ENCODE results near the gene TOX2.

TOX2 gene

DNA sequence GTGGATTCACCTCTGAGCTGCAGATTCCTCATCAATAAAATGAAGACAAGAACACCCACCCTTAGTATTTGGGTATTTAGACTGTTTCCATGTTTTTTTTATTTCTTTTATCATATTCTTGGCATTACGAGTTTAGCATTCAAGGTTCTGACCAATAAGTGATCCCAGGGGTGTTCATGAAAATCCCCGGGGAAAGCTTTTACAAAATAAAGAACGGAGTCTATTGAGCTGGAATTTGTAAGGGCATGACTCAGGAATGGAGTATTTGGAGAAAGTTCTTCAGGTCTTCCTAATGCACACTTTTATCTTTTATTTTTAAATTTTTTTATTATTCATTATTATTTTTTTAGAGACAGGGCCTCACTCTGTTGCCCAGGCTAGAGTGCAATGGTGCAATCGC is 19.4 kb upstream of the TOX2 start:
- TF ChIP-seq BCL11B (tag by site-specific recombination; IDR thresholded peaks at IDR 0.05; ENCODE audit: low read depth), result no peak
- TF ChIP-seq, protein P1, sequence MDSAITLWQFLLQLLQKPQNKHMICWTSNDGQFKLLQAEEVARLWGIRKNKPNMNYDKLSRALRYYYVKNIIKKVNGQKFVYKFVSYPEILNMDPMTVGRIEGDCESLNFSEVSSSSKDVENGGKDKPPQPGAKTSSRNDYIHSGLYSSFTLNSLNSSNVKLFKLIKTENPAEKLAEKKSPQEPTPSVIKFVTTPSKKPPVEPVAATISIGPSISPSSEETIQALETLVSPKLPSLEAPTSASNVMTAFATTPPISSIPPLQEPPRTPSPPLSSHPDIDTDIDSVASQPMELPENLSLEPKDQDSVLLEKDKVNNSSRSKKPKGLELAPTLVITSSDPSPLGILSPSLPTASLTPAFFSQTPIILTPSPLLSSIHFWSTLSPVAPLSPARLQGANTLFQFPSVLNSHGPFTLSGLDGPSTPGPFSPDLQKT (IDR thresholded peaks at IDR 0.05; ENCODE audit: borderline replicate concordance, low read depth, low read length), result no peak
- no peak overlapping the region for H3K27ac ChIP-seq (ENCODE audit: extremely low read depth, low read depth, low read length)
- CTCF ChIA-PET, result no interaction called here
- POLR2A ChIA-PET, result no interaction called here
- H3K9me3 ChIP-seq (ENCODE audit: control insufficient read depth, insufficient read depth, low read depth, low read length), result no peaks in the 10 kb centered on the region
- no peaks in the 10 kb centered on the region for H3K4me1 ChIP-seq (ENCODE audit: control insufficient read depth, insufficient read depth, low read length)
- H3K4me3 ChIP-seq (ENCODE audit: low read depth, low read length), result no peak overlapping the region
- H3K36me3 ChIP-seq (ENCODE audit: control insufficient read depth in 2 of 2, insufficient read depth in 1 of 2, low read length in 2 of 2), result no peaks in the 10 kb centered on the region

DNA sequence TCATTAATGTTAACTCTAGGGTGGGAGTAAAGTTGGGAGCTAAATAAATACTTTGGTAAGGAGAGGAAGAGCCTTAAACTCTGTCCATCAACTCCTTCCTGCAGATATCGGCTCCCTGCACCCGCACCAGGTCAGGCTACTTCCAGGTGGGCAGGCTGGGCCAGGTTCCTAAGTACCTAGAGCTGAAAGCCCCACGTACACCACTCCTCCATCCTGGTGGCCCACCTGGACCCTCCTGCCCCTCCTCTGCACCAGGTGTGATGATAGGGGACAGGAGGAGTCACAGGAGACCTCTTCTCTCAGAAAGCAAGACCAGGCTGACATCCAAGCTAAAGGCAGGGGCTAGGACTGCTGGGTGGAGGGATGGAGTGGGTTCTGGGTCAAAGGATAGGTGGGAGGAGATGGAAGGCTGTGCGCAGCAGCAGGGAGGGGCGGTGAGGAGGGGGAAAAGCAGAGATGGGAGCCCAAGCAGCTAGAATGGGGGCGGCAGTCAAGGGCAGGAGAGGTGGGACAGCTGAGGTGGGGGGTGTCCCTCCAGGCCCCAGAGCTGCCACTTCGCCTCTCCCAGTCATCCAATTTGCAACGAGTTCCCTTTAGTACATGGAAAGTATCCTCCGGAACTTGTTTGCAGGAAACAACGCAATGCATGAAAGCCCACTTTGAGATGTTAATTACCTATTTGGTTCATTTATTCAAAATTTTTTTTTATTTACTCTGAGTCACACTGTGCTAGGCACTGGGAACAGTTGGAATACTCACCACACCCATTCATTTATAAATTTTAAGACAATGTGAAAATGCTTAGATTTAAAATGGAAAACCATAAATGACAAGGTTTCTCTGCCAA is 15.2 kb upstream of the TOX2 start:
- Histone ChIP-seq H3K36me3 (ENCODE audit: control insufficient read depth in 2 of 2, insufficient read depth in 1 of 2, low read length in 2 of 2) (no peaks in the 10 kb centered on the region), H3K4me3 (ENCODE audit: low read depth, low read length) (no peak overlapping the region), H3K9me3 (ENCODE audit: control insufficient read depth, insufficient read depth, low read depth, low read length) (no peaks in the 10 kb centered on the region), H3K4me1 (ENCODE audit: control insufficient read depth, insufficient read depth, low read length) (no peaks in the 10 kb centered on the region; the same call in 1 of the 2 replicates), H3K27ac (ENCODE audit: extremely low read depth, low read depth, low read length) (no peak overlapping the region)
- POLR2A ChIA-PET, result interaction anchor here (0.6 kb wide), 1 partner anchor 119 kb away, joined by 4 read pairs; no protein-coding TSS in a partner anchor
- CTCF ChIA-PET, result no interaction called here
- TF ChIP-seq, protein P2, sequence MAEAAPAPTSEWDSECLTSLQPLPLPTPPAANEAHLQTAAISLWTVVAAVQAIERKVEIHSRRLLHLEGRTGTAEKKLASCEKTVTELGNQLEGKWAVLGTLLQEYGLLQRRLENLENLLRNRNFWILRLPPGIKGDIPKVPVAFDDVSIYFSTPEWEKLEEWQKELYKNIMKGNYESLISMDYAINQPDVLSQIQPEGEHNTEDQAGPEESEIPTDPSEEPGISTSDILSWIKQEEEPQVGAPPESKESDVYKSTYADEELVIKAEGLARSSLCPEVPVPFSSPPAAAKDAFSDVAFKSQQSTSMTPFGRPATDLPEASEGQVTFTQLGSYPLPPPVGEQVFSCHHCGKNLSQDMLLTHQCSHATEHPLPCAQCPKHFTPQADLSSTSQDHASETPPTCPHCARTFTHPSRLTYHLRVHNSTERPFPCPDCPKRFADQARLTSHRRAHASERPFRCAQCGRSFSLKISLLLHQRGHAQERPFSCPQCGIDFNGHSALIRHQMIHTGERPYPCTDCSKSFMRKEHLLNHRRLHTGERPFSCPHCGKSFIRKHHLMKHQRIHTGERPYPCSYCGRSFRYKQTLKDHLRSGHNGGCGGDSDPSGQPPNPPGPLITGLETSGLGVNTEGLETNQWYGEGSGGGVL (tag by site-specific recombination; IDR thresholded peaks at IDR 0.05), result 0 out of 2 replicates have a peak, but pooled peaks have one; percentile 7
- TF ChIP-seq ZFHX2 (tag by site-specific recombination; conservative IDR thresholded peaks at IDR 0.05) (peak; percentile 28; the same call in 1 of the 2 replicates), GLI4 (tag by site-specific recombination; IDR thresholded peaks at IDR 0.05) (no peak), EGR2 (tag by site-specific recombination; IDR thresholded peaks at IDR 0.05; ENCODE audit: low read depth) (peak; percentile 50; the same call in 1 of the 2 replicates), ZNF132 (tag by site-specific recombination; IDR thresholded peaks at IDR 0.05; ENCODE audit: borderline replicate concordance) (no peak)

DNA sequence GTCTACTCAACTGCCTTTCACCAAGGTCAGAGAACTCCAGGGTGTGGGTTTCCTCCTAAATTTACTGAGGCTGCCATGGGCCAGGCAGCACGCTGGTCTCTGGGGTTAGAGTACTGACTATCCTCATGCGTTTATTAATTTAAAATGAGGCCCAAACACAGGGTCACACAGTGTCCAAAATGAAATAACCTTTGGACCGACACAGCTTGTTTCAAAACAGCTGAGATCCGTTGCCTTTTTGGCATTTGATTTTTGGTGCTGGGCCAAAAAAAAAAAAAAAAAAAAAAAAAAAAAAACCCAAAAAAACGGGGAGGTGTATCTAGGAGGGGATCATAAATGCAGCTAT is 14.6 kb upstream of the TOX2 start:
- no peak overlapping the region for H3K4me3 ChIP-seq (ENCODE audit: low read depth, low read length)
- no peaks in the 10 kb centered on the region for H3K36me3 ChIP-seq (ENCODE audit: control insufficient read depth in 2 of 2, insufficient read depth in 1 of 2, low read length in 2 of 2)
- H3K27ac ChIP-seq (ENCODE audit: extremely low read depth, low read depth, low read length), result no peak overlapping the region
- no peaks in the 10 kb centered on the region; the same call in 1 of the 2 replicates for H3K4me1 ChIP-seq (ENCODE audit: control insufficient read depth, insufficient read depth, low read length)
- ChIA-PET CTCF (interaction anchor here (0.6 kb wide), 1 partner anchor 40 kb away, joined by 5 read pairs; no protein-coding TSS in a partner anchor), POLR2A (interaction anchor here (0.6 kb wide), 1 partner anchor 120 kb away, joined by 4 read pairs; no protein-coding TSS in a partner anchor)
- no peaks in the 10 kb centered on the region for H3K9me3 ChIP-seq (ENCODE audit: control insufficient read depth, insufficient read depth, low read depth, low read length)
- TF ChIP-seq ZNF768 (tag by site-specific recombination; IDR thresholded peaks at IDR 0.05) (no peak), ZNF133 (tag by site-specific recombination; IDR thresholded peaks at IDR 0.05) (no peak), ZNF16 (tag by site-specific recombination; IDR thresholded peaks at IDR 0.05; ENCODE audit: low read depth) (no peak), ZNF677 (tag by site-specific recombination; IDR thresholded peaks at IDR 0.05) (no peak), ZNF48 (tag by site-specific recombination; IDR thresholded peaks at IDR 0.05) (no peak), ZNF112 (tag by site-specific recombination; IDR thresholded peaks at IDR 0.05) (no peak), ZNF10 (tag by site-specific recombination; IDR thresholded peaks at IDR 0.05) (no peak), ZFP37 (tag by site-specific recombination; IDR thresholded peaks at IDR 0.05) (no peak), BCL11A (tag by site-specific recombination; IDR thresholded peaks at IDR 0.05; ENCODE audit: low read depth) (no peak), ZNF266 (tag by site-specific recombination; IDR thresholded peaks at IDR 0.05; ENCODE audit: low read depth) (no peak), YY2 (tag by site-specific recombination; IDR thresholded peaks at IDR 0.05) (no peak), ZNF830 (tag by site-specific recombination; IDR thresholded peaks at IDR 0.05; ENCODE audit: low read depth) (no peak), ZNF157 (tag by site-specific recombination; IDR thresholded peaks at IDR 0.05) (no peak), ZNF423 (tag by site-specific recombination; IDR thresholded peaks at IDR 0.05) (no peak), ZNF777 (tag by site-specific recombination; IDR thresholded peaks at IDR 0.05; ENCODE audit: borderline replicate concordance) (no peak), SCRT2 (tag by site-specific recombination; IDR thresholded peaks at IDR 0.05) (no peak), GLI4 (tag by site-specific recombination; IDR thresholded peaks at IDR 0.05) (no peak), KLF1 (tag by site-specific recombination; IDR thresholded peaks at IDR 0.05) (no peak), ZNF571 (tag by site-specific recombination; IDR thresholded peaks at IDR 0.05) (no peak)

Data from HEK293 (cell line).